SU-DHL-6 (cell line): Measurements from ENCODE around the gene KRTAP4-8.
"Not testable (repeated sequence)": the region's sequence is repeated elsewhere in the genome, so short reads cannot be mapped to it uniquely, and the experiment has no call there.

Experiments
- H2AFZ ChIP-seq: fragments of 200-600 bp; sonication (generic); 2 replicates; pipeline ENCODE4 v1.6.1; 2014; ENCODE audit warnings: low read depth, mild to moderate bottlenecking, moderate library complexity, mixed read lengths, antibody characterized with exemption, low read length; ENCODE audit not compliant: severe bottlenecking
- H3F3A ChIP-seq: fragments of 200-600 bp; shearing (Covaris generic); 2 replicates; pipeline ENCODE4 v1.6.0; 2016; ENCODE audit warnings: antibody characterized with exemption, mild to moderate bottlenecking; ENCODE audit not compliant: insufficient read depth
- H3K27ac ChIP-seq: fragments of 200-600 bp; sonication (generic); 2 replicates; pipeline ENCODE4 v1.5.1; 2016; ENCODE audit warnings: low read depth, mild to moderate bottlenecking, low read length, moderate library complexity, mixed read lengths
- H3K27me3 ChIP-seq: fragments of 200-600 bp; sonication (generic), shearing (Covaris generic); 2 replicates; pipeline ENCODE4 v1.6.0; 2014; ENCODE audit warnings: mild to moderate bottlenecking, low read length
- H3K36me3 ChIP-seq: fragments of 200-600 bp; sonication (generic); 2 replicates; pipeline ENCODE4 v1.6.1; 2014; ENCODE audit warnings: mild to moderate bottlenecking, low read length, mixed read lengths
- H3K4me2 ChIP-seq: fragments of 300-600, 200-600 bp; shearing (Covaris generic), sonication (generic); 2 replicates; pipeline ENCODE4 v1.6.0; 2014; ENCODE audit warnings: low read length, low read depth, mild to moderate bottlenecking; ENCODE audit not compliant: poor library complexity, severe bottlenecking
- H3K4me3 ChIP-seq: fragments of 200-600 bp; sonication (generic); 2 replicates; pipeline ENCODE4 v1.5.1; 2014; ENCODE audit warnings: antibody characterized with exemption, low read length, mild to moderate bottlenecking, mixed read lengths; ENCODE audit not compliant: insufficient read depth, poor library complexity, severe bottlenecking
- H3K79me2 ChIP-seq: fragments of 200-600 bp; sonication (generic); 2 replicates; pipeline ENCODE4 v1.6.1; 2014; ENCODE audit warnings: mild to moderate bottlenecking, low read length, moderate library complexity; ENCODE audit not compliant: insufficient read depth
- H3K9ac ChIP-seq: fragments of 200-600 bp; sonication (generic); 2 replicates; pipeline ENCODE4 v1.7.0; 2014; ENCODE audit warnings: mild to moderate bottlenecking, low read length
- H3K9me2 ChIP-seq: fragments of 200-600 bp; sonication (generic); replicated peaks from 2 replicates; pipeline ENCODE4 v1.6.1; 2014; ENCODE audit warnings: low read length; ENCODE audit not compliant: insufficient read depth
- H3K9me3 ChIP-seq: fragments of 200-600 bp; sonication (generic); 2 replicates; pipeline ENCODE4 v1.6.1; 2014; ENCODE audit warnings: low read length, mixed read lengths; ENCODE audit not compliant: insufficient read depth
- H4K20me1 ChIP-seq: fragments of 200-600 bp; sonication (generic); 2 replicates; pipeline ENCODE4 v1.6.1; 2014; ENCODE audit warnings: low read depth, mild to moderate bottlenecking, antibody characterized with exemption, low read length, moderate library complexity, mixed read lengths
- EZH2phosphoT487 ChIP-seq: fragments of 200-600 bp; sonication (generic), shearing (Covaris generic); conservative IDR thresholded peaks from 2 replicates; pipeline ENCODE4 v1.6.1; 2018; ENCODE audit warnings: mild to moderate bottlenecking, antibody characterized with exemption, low read length, moderate library complexity, mixed read lengths
- TF ChIP-seq, protein P1 (sequence below): fragments of 200-600 bp; sonication (generic); IDR thresholded peaks from one replicate; pipeline ENCODE4 v1.5.1; 2017; ENCODE audit warnings: antibody characterized with exemption, mild to moderate bottlenecking, low read length, moderate library complexity; ENCODE audit not compliant: insufficient read depth, poor library complexity, severe bottlenecking

The KRTAP4-8 gene

DNA sequence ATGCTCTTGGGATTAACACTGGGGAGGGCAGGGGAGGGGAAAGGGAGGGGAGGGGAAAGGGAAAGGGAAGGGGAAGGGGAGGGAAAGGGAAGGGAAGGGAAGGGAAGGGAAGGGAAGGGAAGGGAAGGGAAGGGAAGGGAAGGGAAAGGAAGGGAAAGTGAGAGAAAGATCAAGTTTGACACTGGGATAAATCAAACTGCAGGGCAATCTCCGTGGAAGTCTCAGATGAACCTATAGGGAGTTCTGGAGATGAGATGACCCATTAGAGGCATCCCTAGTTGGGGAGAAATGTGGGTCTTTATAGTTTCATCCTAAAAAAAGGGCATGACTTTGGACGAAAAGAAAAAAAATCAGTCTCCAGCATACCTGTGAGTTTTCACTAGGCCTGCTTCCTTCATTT is 23.8 kb upstream of the KRTAP4-8 start:
- 0 out of 2 replicates have a peak, but pooled peaks cover 6% of the 10 kb centered on the region for H3K9me3 ChIP-seq
- TF ChIP-seq, protein P1, sequence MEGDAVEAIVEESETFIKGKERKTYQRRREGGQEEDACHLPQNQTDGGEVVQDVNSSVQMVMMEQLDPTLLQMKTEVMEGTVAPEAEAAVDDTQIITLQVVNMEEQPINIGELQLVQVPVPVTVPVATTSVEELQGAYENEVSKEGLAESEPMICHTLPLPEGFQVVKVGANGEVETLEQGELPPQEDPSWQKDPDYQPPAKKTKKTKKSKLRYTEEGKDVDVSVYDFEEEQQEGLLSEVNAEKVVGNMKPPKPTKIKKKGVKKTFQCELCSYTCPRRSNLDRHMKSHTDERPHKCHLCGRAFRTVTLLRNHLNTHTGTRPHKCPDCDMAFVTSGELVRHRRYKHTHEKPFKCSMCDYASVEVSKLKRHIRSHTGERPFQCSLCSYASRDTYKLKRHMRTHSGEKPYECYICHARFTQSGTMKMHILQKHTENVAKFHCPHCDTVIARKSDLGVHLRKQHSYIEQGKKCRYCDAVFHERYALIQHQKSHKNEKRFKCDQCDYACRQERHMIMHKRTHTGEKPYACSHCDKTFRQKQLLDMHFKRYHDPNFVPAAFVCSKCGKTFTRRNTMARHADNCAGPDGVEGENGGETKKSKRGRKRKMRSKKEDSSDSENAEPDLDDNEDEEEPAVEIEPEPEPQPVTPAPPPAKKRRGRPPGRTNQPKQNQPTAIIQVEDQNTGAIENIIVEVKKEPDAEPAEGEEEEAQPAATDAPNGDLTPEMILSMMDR, result no peak
- TF ChIP-seq EZH2phosphoT487, result no peak
- H3K4me3 ChIP-seq, result no peak overlapping the region
- no peak overlapping the region for H3K4me2 ChIP-seq
- no peaks in the 10 kb centered on the region for H3K79me2 ChIP-seq
- H3K36me3 ChIP-seq, result no peaks in the 10 kb centered on the region
- H2AFZ ChIP-seq, result no peak overlapping the region
- H3F3A ChIP-seq, result no peaks in the 10 kb centered on the region
- no peak overlapping the region for H3K9ac ChIP-seq
- no peaks in the 10 kb centered on the region for H3K9me2 ChIP-seq
- H4K20me1 ChIP-seq, result no peaks in the 10 kb centered on the region
- H3K27me3 ChIP-seq, result no peaks in the 10 kb centered on the region
- H3K27ac ChIP-seq, result no peak overlapping the region

DNA sequence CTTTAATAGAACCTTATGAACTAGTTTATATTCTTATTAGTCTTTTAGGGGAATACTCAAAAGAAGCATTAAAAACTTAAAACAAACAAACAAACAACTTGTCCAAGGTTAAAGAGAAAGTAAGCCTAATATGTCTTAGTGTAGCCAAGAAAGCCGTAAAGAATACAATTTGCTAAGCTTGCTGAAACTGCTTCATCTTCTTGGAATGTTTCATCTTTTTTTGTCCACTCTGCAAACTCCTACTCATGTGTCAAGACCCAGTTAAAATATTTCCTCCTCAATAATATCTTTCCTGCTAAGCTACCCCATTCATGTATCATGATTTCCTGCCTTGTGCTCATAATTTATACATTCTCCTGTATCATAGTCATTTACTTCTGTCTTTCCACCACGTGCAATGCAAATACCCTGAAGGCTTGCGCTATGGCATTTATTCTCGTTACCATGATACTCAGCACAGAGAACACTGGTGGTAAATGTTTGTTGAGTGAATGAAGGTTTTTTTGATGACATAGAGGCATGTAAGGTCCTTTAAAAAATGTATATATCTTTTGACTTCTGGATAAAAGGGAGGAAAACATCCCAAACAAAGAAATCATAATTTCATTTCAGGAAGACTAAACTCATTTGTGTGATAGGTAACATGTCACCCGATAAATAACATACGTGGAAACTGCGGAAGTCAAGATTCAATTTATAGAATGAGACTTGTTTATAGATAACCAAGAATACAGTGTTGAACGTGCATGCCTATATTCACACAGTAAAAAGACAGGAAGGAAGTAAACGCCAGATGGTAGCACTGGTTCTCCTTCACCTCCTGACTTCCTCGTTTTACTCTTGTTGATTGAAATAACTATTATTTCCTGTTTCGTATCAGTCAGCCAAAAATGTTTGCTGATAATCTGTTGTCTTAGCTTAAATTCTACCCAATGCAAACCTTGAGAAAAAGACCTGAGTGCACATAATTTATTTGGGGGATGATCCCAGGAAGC is 22.1 kb upstream of the KRTAP4-8 start:
- not testable (repeated sequence) for H2AFZ ChIP-seq, H3K27ac ChIP-seq, H3K36me3 ChIP-seq, H3K9me2 ChIP-seq, H3K9me3 ChIP-seq, H4K20me1 ChIP-seq, H3K27me3 ChIP-seq, H3K9ac ChIP-seq, H3F3A ChIP-seq, H3K4me3 ChIP-seq, H3K79me2 ChIP-seq, H3K4me2 ChIP-seq

DNA sequence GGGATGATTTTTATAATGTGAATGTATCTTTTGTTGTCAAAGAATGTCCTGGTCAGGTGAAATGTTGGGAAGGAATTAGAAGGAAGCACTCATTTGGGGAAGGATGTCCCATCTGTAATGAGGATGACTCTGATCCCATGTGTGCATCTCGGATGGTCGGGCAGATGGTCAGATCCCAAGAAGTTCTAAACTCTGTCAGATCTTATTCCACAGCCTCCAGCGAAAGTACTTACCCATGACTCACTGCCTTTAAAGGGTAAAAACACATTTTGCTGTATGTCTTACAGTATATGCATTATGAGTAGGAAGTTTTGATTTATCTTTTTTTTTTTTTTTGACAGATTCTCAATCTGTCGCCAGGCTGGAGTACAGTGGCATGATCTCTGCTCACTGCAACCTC is 20.8 kb upstream of the KRTAP4-8 start:
- Histone ChIP-seq H3K9ac (no peak overlapping the region), H3K9me3 (0 out of 2 replicates have a peak, but pooled peaks cover 6% of the 10 kb centered on the region), H3K27me3 (no peaks in the 10 kb centered on the region), H3K79me2 (no peaks in the 10 kb centered on the region), H3K4me3 (no peak overlapping the region), H4K20me1 (no peaks in the 10 kb centered on the region), H3K36me3 (no peaks in the 10 kb centered on the region), H3K4me2 (no peak overlapping the region), H3F3A (no peaks in the 10 kb centered on the region), H2AFZ (no peak overlapping the region), H3K9me2 (no peaks in the 10 kb centered on the region), H3K27ac (no peak overlapping the region)
- no peak for TF ChIP-seq EZH2phosphoT487
- TF ChIP-seq, protein P1, result no peak

DNA sequence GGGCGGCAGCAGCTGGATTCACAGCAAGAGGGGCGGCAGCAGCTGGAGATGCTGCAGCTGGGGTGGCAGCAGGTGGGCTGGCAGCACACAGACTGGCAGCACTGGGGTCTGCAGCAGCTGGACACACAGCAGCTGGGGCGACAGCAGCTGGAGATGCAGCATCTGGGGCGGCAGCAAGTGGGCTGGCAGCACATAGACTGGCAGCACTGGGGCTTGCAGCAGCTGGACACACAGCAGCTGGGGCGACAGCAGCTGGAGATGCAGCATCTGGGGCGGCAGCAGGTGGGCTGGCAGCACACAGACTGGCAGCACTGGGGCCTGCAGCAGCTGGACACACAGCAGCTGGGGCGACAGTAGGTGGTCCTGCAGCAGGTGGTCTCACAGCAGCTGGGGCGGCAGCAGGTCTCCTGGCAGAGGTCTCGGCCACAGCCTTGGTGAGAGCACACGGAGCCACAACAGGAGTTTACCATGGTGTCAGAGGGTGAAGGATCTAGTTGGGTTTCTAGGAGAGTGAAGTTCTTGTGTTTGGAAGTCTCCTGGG is 20.0 kb upstream of the KRTAP4-8 start, which contains the start of gene KRTAP4-11:
KRTAP4-11 (minus strand) TSS at position 528 of the 541 bp plus-strand sequence; CDS start at position 470, 58 bp downstream.
- H3K36me3 ChIP-seq, H3K9me3 ChIP-seq, H2AFZ ChIP-seq, H3K27ac ChIP-seq, H4K20me1 ChIP-seq, H3K4me2 ChIP-seq, H3K9me2 ChIP-seq, H3K4me3 ChIP-seq, H3K79me2 ChIP-seq, H3F3A ChIP-seq, H3K27me3 ChIP-seq, H3K9ac ChIP-seq: not testable (repeated sequence)
